ENCODE data around the gene RCC1. TPM values are rescaled to one million over a fixed set of nuclear protein-coding genes. Genes with fewer than 3 reads are reported as not detected.
"Not testable (repeated sequence)": the region's sequence is repeated elsewhere in the genome, so short reads cannot be mapped to it uniquely, and the experiment has no call there.

The RCC1 gene
- total RNA-seq, 1 donor from 2014 or later = 34.7 TPM

DNA sequence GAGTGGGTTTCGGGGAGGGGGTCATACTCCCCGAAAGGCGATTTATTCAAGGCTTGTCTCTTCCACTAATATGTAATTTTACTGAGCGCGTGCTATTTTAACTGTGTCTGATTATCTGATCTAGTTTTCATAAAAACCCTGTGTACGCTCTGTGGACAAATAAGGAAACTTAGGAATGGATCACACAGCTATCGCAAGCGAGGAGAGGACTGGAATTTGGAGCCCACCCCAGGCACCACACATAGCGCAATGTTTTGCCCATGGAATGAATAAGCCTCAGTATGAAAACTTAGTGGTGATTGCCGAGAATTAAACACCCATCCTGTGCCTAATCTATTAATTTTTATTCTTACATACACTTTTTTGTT, 76.4 kb downstream of the RCC1 start:
- no peak for DNase-seq (ENCODE audit: extremely low read depth, low read depth, low spot score)

DNA sequence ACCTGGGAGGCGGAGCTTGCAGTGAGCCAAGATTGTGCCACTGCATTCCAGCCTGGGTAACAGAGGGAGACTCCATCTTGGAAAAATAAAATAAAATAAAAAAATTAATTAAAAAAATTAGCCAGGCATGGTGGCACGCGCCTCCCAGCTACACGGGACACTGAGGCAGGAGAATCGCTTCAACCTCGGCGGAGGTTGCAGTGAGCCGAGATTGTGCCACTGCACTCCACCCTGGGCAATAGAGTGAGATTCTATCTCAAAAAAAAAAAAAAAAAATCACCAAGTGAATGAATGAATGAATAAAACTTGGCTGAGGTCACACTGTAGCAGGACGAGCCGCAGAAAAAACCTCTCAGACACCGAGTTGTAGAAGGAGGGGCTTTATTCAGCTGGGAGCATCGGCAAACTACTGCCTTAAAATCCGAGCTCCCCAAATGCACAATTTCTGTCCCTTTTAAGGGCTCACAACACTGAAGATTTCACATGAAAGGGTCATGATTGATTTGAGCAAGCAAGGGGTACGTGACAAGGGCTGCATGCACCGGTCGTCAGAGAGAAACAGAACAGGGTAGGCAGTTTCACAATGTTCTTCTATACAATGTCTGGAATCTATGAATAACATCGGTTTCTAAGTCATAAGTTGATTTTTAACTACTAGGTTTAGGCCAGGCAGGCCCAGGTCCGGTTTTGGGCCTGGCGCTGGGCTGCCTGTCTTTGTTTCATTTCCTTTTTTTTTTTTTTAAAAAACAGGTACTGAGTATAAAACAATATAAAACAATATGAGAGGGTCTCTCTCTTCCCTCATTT, 80.9 kb downstream of the RCC1 start:
- not testable (repeated sequence) for DNase-seq (ENCODE audit: extremely low read depth, low read depth, low spot score)

Other genes starting within 250 kb of the RCC1 start
- gene SESN2, start 246.5 kb upstream of the RCC1 start, total RNA-seq = 23.6 and 24.4 TPM in 2 replicates
- gene MED18, start 177.0 kb upstream of the RCC1 start, total RNA-seq = 12.7 and 15.5 TPM in 2 replicates
- 16.6 and 25.9 TPM in 2 replicates for gene PHACTR4, start 136.3 kb upstream of the RCC1 start, total RNA-seq
- gene TRNAU1AP, start 47.0 kb downstream of the RCC1 start, total RNA-seq = 16.7 and 23.6 TPM in 2 replicates
- 0.64 and 1.5 TPM in 2 replicates for gene RAB42, start 86.2 kb downstream of the RCC1 start, total RNA-seq
- gene TAF12, start 137.0 kb downstream of the RCC1 start, total RNA-seq = 13.8 and 15.8 TPM in 2 replicates
- gene RNU11, start 142.6 kb downstream of the RCC1 start, total RNA-seq = not detected in 2 replicates
- gene GMEB1, start 162.7 kb downstream of the RCC1 start, total RNA-seq = 9.7 and 12.0 TPM in 2 replicates
- gene YTHDF2, start 230.9 kb downstream of the RCC1 start, total RNA-seq = 69.2 and 80.0 TPM in 2 replicates

Data from glomerular endothelial cell (primary cell).